Brain microvascular endothelial cell (primary cell): ENCODE data around the gene CHCHD6.

Source experiments
- DNase-seq: peaks from one replicate; pipeline ENCODE4 v3.0.0-alpha.2; 2020
- H3K27ac ChIP-seq: fragments of 250-450 bp; sonication (Bioruptor Pico); 2 replicates; pipeline ENCODE4 v1.5.1; 2020; ENCODE audit warnings: mild to moderate bottlenecking, moderate library complexity
- H3K27me3 ChIP-seq: fragments of 250-450 bp; sonication (Bioruptor Pico); replicated peaks from 2 replicates; pipeline ENCODE4 v1.5.1; 2020; ENCODE audit warnings: mild to moderate bottlenecking
- H3K36me3 ChIP-seq: fragments of 250-450 bp; sonication (Bioruptor Pico); replicated peaks from 2 replicates; pipeline ENCODE4 v1.5.1; 2020; ENCODE audit warnings: mild to moderate bottlenecking
- H3K4me3 ChIP-seq: 2 replicates; pipeline ENCODE4 v1.5.1; 2011; ENCODE audit warnings: low read depth, mild to moderate bottlenecking, control low read depth, low read length, moderate library complexity
- CTCF ChIP-seq: IDR thresholded peaks from 2 replicates; pipeline ENCODE4 v1.5.1; 2011; ENCODE audit warnings: low read depth, mild to moderate bottlenecking, moderate library complexity, low read length, control low read depth, inconsistent platforms; ENCODE audit errors: missing control alignments
- in situ Hi-C: cut with HindIII; loops from 2 replicates; pipeline ENCODE4 v1.10.0; 2017; ENCODE audit warnings: low sequenced_read_pairs, low pct_ligation_motif_present

Gene CHCHD6

GRCh38 chr3:126974756-126975155, 270.7 kb downstream of the CHCHD6 start:
- in situ Hi-C loops: no loop called here
- H3K4me3 ChIP-seq: no peak overlapping the region
- TF ChIP-seq CTCF: no peak
- H3K27me3 ChIP-seq: no peaks in the 10 kb centered on the region
- DNase-seq: no peak
- no peak overlapping the region for H3K27ac ChIP-seq
- H3K36me3 ChIP-seq: no peaks in the 10 kb centered on the region

GRCh38 chr3:126976906-126977305, 272.9 kb downstream of the CHCHD6 start:
- Histone ChIP-seq H3K36me3 (no peaks in the 10 kb centered on the region), H3K27ac (no peak overlapping the region), H3K4me3 (no peak overlapping the region), H3K27me3 (no peaks in the 10 kb centered on the region)
- in situ Hi-C loops: no loop called here
- peak; percentile 0 for TF ChIP-seq CTCF
- no peak for DNase-seq

- Histone ChIP-seq H3K27me3 (no peaks in the 10 kb centered on the region), H3K36me3 (no peaks in the 10 kb centered on the region), H3K27ac (no peak overlapping the region), H3K4me3 (no peak overlapping the region)
- no peak for TF ChIP-seq CTCF
- in situ Hi-C loops: no loop called here
- no peak for DNase-seq
Observed at GRCh38 chr3:126977821-126978220, 273.8 kb downstream of the CHCHD6 start.

GRCh38 chr3:126978291-126978690, 274.3 kb downstream of the CHCHD6 start:
- TF ChIP-seq CTCF: no peak
- in situ Hi-C loops: no loop called here
- H3K36me3 ChIP-seq: no peaks in the 10 kb centered on the region
- H3K27ac ChIP-seq: no peak overlapping the region
- H3K27me3 ChIP-seq: no peaks in the 10 kb centered on the region
- H3K4me3 ChIP-seq: no peak overlapping the region
- DNase-seq: no peak

- no peak for DNase-seq
- Histone ChIP-seq H3K27ac (no peak overlapping the region), H3K36me3 (no peaks in the 10 kb centered on the region), H3K4me3 (no peak overlapping the region), H3K27me3 (no peaks in the 10 kb centered on the region)
- TF ChIP-seq CTCF: no peak
- in situ Hi-C loops: no loop called here
Observed at GRCh38 chr3:126979046-126979628, 275.1 kb downstream of the CHCHD6 start.

- H3K27ac ChIP-seq: no peak overlapping the region
- in situ Hi-C loops: no loop called here
- no peak for DNase-seq
- no peak overlapping the region for H3K4me3 ChIP-seq
- no peaks in the 10 kb centered on the region for H3K27me3 ChIP-seq
- no peak for TF ChIP-seq CTCF
- H3K36me3 ChIP-seq: no peaks in the 10 kb centered on the region
Observed at GRCh38 chr3:126980266-126980811, 276.3 kb downstream of the CHCHD6 start.
